ENCODE results near the gene PPARGC1A.

Gene PPARGC1A

GRCh38 chr4:23878912-23879732 is 10.7 kb downstream of the PPARGC1A start:
- DNase-seq: no peak

GRCh38 chr4:23878246-23878891 is 11.5 kb downstream of the PPARGC1A start:
- DNase-seq: no peak

- no peak for DNase-seq
Measured at GRCh38 chr4:23877758-23878229, 12.1 kb downstream of the PPARGC1A start.

GRCh38 chr4:23876418-23877089 is 13.3 kb downstream of the PPARGC1A start:
- no peak for DNase-seq

GRCh38 chr4:23875317-23875716 is 14.5 kb downstream of the PPARGC1A start:
- DNase-seq: no peak

GRCh38 chr4:23874536-23874901 is 15.3 kb downstream of the PPARGC1A start:
- no peak for DNase-seq

- DNase-seq: no peak
Measured at GRCh38 chr4:23873717-23874535, 15.9 kb downstream of the PPARGC1A start.

- no peak for DNase-seq
Measured at GRCh38 chr4:23871426-23871825, 18.4 kb downstream of the PPARGC1A start.

GRCh38 chr4:23866450-23867075 is 23.3 kb downstream of the PPARGC1A start:
- no peak for DNase-seq

- no peak for DNase-seq
Measured at GRCh38 chr4:23861897-23862296, 27.9 kb downstream of the PPARGC1A start.

GRCh38 chr4:23860919-23861318 is 28.9 kb downstream of the PPARGC1A start:
- DNase-seq: no peak

- DNase-seq: no peak
Measured at GRCh38 chr4:23857367-23857959, 32.4 kb downstream of the PPARGC1A start.

- DNase-seq: no peak
Measured at GRCh38 chr4:23856630-23857029, 33.2 kb downstream of the PPARGC1A start.

- no peak for DNase-seq
Measured at GRCh38 chr4:23855912-23856605, 33.8 kb downstream of the PPARGC1A start.

GRCh38 chr4:23853986-23854660 is 35.7 kb downstream of the PPARGC1A start:
- no peak for DNase-seq

- DNase-seq: no peak
Measured at GRCh38 chr4:23851464-23851863, 38.4 kb downstream of the PPARGC1A start.

- no peak for DNase-seq
Measured at GRCh38 chr4:23847158-23847557, 42.7 kb downstream of the PPARGC1A start.

- no peak for DNase-seq
Measured at GRCh38 chr4:23844961-23845360, 44.9 kb downstream of the PPARGC1A start.

- no peak for DNase-seq
Measured at GRCh38 chr4:23839279-23839678, 50.6 kb downstream of the PPARGC1A start.

GRCh38 chr4:23838607-23839006 is 51.2 kb downstream of the PPARGC1A start:
- no peak for DNase-seq

- DNase-seq: no peak
Measured at GRCh38 chr4:23838131-23838530, 51.7 kb downstream of the PPARGC1A start.
